HCT116 (cell line): ENCODE results near the gene KISS1R. TPM values are rescaled to one million over a fixed set of nuclear protein-coding genes. Genes with fewer than 3 reads are reported as not detected.

Source experiments
- ATAC-seq: fragments of 200-7000 bp; cut with Tn5 transposase; 2 replicates; pipeline ENCODE4 v1.9.1; 2020; ENCODE audit warnings: mild to moderate bottlenecking, moderate library complexity
- BruUV-seq: library from RNA; stranded (reverse); fragments of 400-500 nt; replicated peaks from 2 replicates; lab custom pipeline; 2021; lab: Mats Ljungman, UMichigan
- CTCF ChIA-PET: fragments of 300-600 bp; sonication (Branson Sonifier 250); formaldehyde crosslinking; loops from one replicate; lab custom pipeline; 2021; ENCODE audit warnings: antibody characterized with exemption; lab: Charles Lee
- POLR2A ChIA-PET: fragments of 300-600, 350-600 bp; sonication (Branson Sonifier 250); formaldehyde crosslinking; loops from one replicate; lab custom pipeline; 2021; ENCODE audit warnings: antibody characterized with exemption; lab: Charles Lee
- RAD21 ChIA-PET, 2 experiments: fragments of 300-600 bp; sonication (Branson Sonifier 250); formaldehyde crosslinking; loops; one replicate each; lab custom pipeline; 2023; ENCODE audit warnings: low total read pairs in 2 of 2; ENCODE audit not compliant: uncharacterized antibody in 2 of 2, unreplicated experiment in 2 of 2, low non-redundant PET in 1 of 2; lab: Charles Lee
- DNase-seq: peaks from one replicate; pipeline ENCODE4 v3.0.0-alpha.2; 2010; ENCODE audit warnings: low read depth, low spot score
- H2AFZ ChIP-seq: fragments of 200-600 bp; shearing (Covaris generic), sonication (generic); 2 replicates; pipeline ENCODE4 v1.6.1; 2017; ENCODE audit warnings: low read depth, mixed run types, mixed read lengths, antibody characterized with exemption, low read length; ENCODE audit not compliant: poor library complexity, severe bottlenecking
- H3K27ac ChIP-seq: 2 replicates; pipeline ENCODE4 v1.5.1; 2012; ENCODE audit warnings: low read depth, low read length
- H3K27me3 ChIP-seq: fragments of 200-600 bp; sonication (generic); 2 replicates; pipeline ENCODE4 v1.6.1; 2016; ENCODE audit warnings: mixed run types, low read length, mixed read lengths; ENCODE audit not compliant: insufficient read depth
- H3K36me3 ChIP-seq, 2 experiments: fragments of 200-500 bp in 1 of 2; fragments of 200-600 bp in 1 of 2; sonication (Bioruptor generic) in 1 of 2; sonication (generic) in 1 of 2; 2 replicates each; pipeline versions ENCODE4 v1.5.1 to v1.6.1; 2014 to 2016; ENCODE audit warnings: low read length in 2 of 2, inconsistent platforms in 1 of 2, mixed read lengths in 1 of 2, mixed run types in 1 of 2; ENCODE audit not compliant: insufficient read depth in 2 of 2, control insufficient read depth in 1 of 2
- H3K4me1 ChIP-seq, 2 experiments: fragments of 200-600 bp in 1 of 2; sonication (generic) in 1 of 2; 2 replicates each; pipeline versions ENCODE4 v1.5.1 to v1.6.1; 2012 to 2017; ENCODE audit warnings: low read length in 2 of 2, inconsistent platforms in 1 of 2, mild to moderate bottlenecking in 1 of 2, mixed read lengths in 1 of 2, mixed run types in 1 of 2, moderate library complexity in 1 of 2; ENCODE audit not compliant: insufficient read depth in 2 of 2, control insufficient read depth in 1 of 2
- H3K4me2 ChIP-seq: fragments of 200-600 bp; sonication (generic); 2 replicates; pipeline ENCODE4 v1.6.1; 2017; ENCODE audit warnings: mixed run types, low read length, mixed read lengths
- H3K4me3 ChIP-seq, 2 experiments: fragments of 200-600 bp in 1 of 2; sonication (generic) in 1 of 2; replicated peaks in 1 of 2; 2 replicates each; pipeline ENCODE4 v1.5.1; 2011 to 2016; ENCODE audit warnings: low read length in 2 of 2, control low read depth in 1 of 2, low read depth in 1 of 2, mild to moderate bottlenecking in 1 of 2, mixed read lengths in 1 of 2, mixed run types in 1 of 2
- H3K79me2 ChIP-seq: fragments of 200-600 bp; sonication (generic); 2 replicates; pipeline ENCODE4 v1.6.1; 2017; ENCODE audit warnings: mild to moderate bottlenecking, mixed run types, low read length, moderate library complexity, mixed read lengths; ENCODE audit not compliant: insufficient read depth
- H3K9ac ChIP-seq: fragments of 200-600 bp; sonication (generic); 2 replicates; pipeline ENCODE4 v1.6.1; 2016; ENCODE audit warnings: low read length, mixed read lengths
- H3K9me2 ChIP-seq: fragments of 200-600 bp; sonication (generic), shearing (Covaris generic); 2 replicates; pipeline ENCODE4 v1.6.1; 2017; ENCODE audit warnings: mixed run types, mild to moderate bottlenecking, moderate library complexity; ENCODE audit not compliant: insufficient read depth
- H3K9me3 ChIP-seq, 2 experiments: fragments of 200-500 bp in 1 of 2; fragments of 200-600 bp in 1 of 2; sonication (Bioruptor generic) in 1 of 2; sonication (generic) in 1 of 2; 2 replicates each; pipeline ENCODE4 v1.6.1; 2014 to 2017; ENCODE audit warnings: low read length in 2 of 2, mixed read lengths in 2 of 2, inconsistent platforms in 1 of 2, low read depth in 1 of 2, mild to moderate bottlenecking in 1 of 2, mixed run types in 1 of 2, moderate library complexity in 1 of 2; ENCODE audit not compliant: control insufficient read depth in 1 of 2, insufficient read depth in 1 of 2
- H4K20me1 ChIP-seq: fragments of 200-600 bp; sonication (generic), shearing (Covaris generic); 2 replicates; pipeline ENCODE4 v1.6.1; 2017; ENCODE audit warnings: mixed run types, mild to moderate bottlenecking, moderate library complexity; ENCODE audit not compliant: insufficient read depth
- CBX3 ChIP-seq: IDR thresholded peaks from 2 replicates; pipeline ENCODE4 v1.6.1; 2012; ENCODE audit warnings: low read depth
- CEBPB ChIP-seq: IDR thresholded peaks from 2 replicates; pipeline ENCODE4 v1.6.1; 2012; ENCODE audit warnings: low read depth
- ELF1 ChIP-seq: IDR thresholded peaks from 2 replicates; pipeline ENCODE4 v1.6.1; 2012; ENCODE audit warnings: low read depth, borderline replicate concordance
- EZH2 ChIP-seq: fragments of 200-600 bp; sonication (generic); IDR thresholded peaks from 2 replicates; pipeline ENCODE4 v1.6.1; 2017; ENCODE audit warnings: antibody characterized with exemption, mixed run types
- FOSL1 ChIP-seq: IDR thresholded peaks from 2 replicates; pipeline ENCODE4 v1.6.1; 2012; ENCODE audit warnings: low read depth
- JUND ChIP-seq: IDR thresholded peaks from 2 replicates; pipeline ENCODE4 v1.6.1; 2012
- POLR2A ChIP-seq: IDR thresholded peaks from 2 replicates; pipeline ENCODE4 v1.7.0; 2011; ENCODE audit warnings: borderline replicate concordance; ENCODE audit not compliant: insufficient read depth, insufficient read length; ENCODE audit errors: extremely low read depth
- RAD21 ChIP-seq: IDR thresholded peaks from 2 replicates; pipeline ENCODE4 v1.6.1; 2012; ENCODE audit warnings: low read depth, mild to moderate bottlenecking
- YY1 ChIP-seq: IDR thresholded peaks from 2 replicates; pipeline ENCODE4 v1.6.1; 2011; ENCODE audit warnings: low read length, low read depth, moderate library complexity, mild to moderate bottlenecking; ENCODE audit not compliant: insufficient replicate concordance; ENCODE audit errors: extremely low read depth
- ZNF274 ChIP-seq: fragments of 200-500 bp; sonication (Bioruptor generic); IDR thresholded peaks from 2 replicates; pipeline ENCODE4 v1.6.1; 2014; ENCODE audit warnings: mild to moderate bottlenecking, low read depth, low read length, inconsistent platforms
- intact Hi-C: fragments of 100-400 bp; cut with micrococcal nuclease; formaldehyde crosslinking; loops from 2 replicates; pipeline ENCODE4 v1.10.0; 2022
- total RNA-seq: library from RNA; stranded (reverse); gene quantifications from one replicate; pipeline ENCODE4 v1.2.1, GENCODE V29; 2021; ENCODE audit not compliant: unreplicated experiment
- TF ChIP-seq, protein P1 (sequence below): IDR thresholded peaks from 2 replicates; pipeline ENCODE4 v1.6.1; 2012
- TF ChIP-seq, protein P2 (sequence below), 3 experiments: fragments of 200-600 bp in 1 of 3; sonication (generic) in 1 of 3; IDR thresholded peaks in 2 of 3; conservative IDR thresholded peaks in 1 of 3; 2 replicates each; pipeline ENCODE4 v1.5.1; 2012 to 2017; ENCODE audit warnings: low read depth in 2 of 3, low read length in 2 of 3, antibody characterized with exemption in 1 of 3, borderline replicate concordance in 1 of 3, control low read depth in 1 of 3, mild to moderate bottlenecking in 1 of 3, mixed read lengths in 1 of 3, mixed run types in 1 of 3, moderate library complexity in 1 of 3; ENCODE audit not compliant: insufficient read depth in 1 of 3
- TF ChIP-seq, protein P3 (sequence below): IDR thresholded peaks from 2 replicates; pipeline ENCODE4 v1.6.1; 2012; ENCODE audit warnings: low read depth

KISS1R gene
- total RNA-seq, 1 experiment from 2014 or later, result 5.9 TPM

DNA sequence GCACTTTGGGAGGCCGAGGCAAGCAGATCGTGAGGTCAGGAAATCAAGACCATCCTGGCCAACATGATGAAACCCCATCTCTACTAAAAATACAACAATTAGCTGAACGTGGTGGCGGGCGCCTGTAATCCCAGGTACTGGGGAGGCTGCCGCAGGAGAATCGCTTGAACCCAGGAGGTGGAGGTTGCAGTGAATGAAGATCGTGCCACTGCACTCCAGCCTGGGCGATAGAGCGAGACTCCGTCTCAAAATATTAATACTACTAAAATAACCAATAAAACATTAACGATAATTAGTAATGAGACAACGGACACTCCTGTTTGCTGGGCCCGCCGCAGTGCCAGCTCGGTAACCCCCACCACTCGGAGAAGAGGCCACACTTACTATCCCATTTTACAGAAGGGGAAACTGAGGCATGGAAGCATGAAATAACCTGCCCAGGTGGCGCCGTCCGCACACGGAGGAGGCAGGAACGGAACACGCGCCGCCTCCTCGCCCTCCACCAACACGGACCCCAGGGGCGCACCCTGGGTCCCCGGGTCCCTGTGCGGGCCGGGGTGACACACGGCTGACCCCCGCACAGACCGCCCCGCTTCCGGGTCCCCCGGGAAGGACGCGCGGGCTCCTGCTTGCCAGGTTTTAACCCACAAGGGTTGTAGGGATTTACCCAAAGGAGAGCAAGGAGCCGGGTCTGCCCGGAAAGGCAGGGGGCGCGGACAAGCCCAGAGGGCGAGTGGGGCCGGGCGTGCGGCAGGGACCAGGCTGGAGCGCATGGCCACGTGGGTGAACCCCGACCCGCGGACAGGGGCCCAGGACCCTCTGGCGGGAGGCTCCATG, 5.7 kb upstream of the KISS1R start:
- Histone ChIP-seq H3K4me1 (peaks cover 28 to 42% of the 10 kb centered on the region in 2 experiments), H3K9me3 (no peaks in the 10 kb centered on the region), H3K79me2 (peaks cover 51% of the 10 kb centered on the region), H3K36me3 (no peaks in the 10 kb centered on the region), H2AFZ (no peak overlapping the region), H3K9me2 (no peaks in the 10 kb centered on the region), H4K20me1 (peaks cover 4% of the 10 kb centered on the region; the same call in 1 of the 2 replicates), H3K4me3 (0 out of 4 replicates have a peak overlapping the region, but pooled peaks of 1 of the 2 experiments have one; percentile 20), H3K27me3 (no peaks in the 10 kb centered on the region), H3K4me2 (peak overlapping the region; percentile 47; the same call in 1 of the 2 replicates), H3K9ac (no peak overlapping the region), H3K27ac (peak overlapping the region; percentile 47; the same call in 1 of the 2 replicates)
- ATAC-seq (no peak), DNase-seq (no peak)
- intact Hi-C loops, result no loop called here
- RAD21 ChIA-PET, result no interaction called here
- CTCF ChIA-PET, result no interaction called here
- POLR2A ChIA-PET, result no interaction called here
- no TSS peak for BruUV-seq
- TF ChIP-seq, protein P1, sequence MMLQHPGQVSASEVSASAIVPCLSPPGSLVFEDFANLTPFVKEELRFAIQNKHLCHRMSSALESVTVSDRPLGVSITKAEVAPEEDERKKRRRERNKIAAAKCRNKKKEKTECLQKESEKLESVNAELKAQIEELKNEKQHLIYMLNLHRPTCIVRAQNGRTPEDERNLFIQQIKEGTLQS, result no peak
- TF ChIP-seq JUND, result no peak
- TF ChIP-seq POLR2A, result no peak
- TF ChIP-seq, protein P2, sequence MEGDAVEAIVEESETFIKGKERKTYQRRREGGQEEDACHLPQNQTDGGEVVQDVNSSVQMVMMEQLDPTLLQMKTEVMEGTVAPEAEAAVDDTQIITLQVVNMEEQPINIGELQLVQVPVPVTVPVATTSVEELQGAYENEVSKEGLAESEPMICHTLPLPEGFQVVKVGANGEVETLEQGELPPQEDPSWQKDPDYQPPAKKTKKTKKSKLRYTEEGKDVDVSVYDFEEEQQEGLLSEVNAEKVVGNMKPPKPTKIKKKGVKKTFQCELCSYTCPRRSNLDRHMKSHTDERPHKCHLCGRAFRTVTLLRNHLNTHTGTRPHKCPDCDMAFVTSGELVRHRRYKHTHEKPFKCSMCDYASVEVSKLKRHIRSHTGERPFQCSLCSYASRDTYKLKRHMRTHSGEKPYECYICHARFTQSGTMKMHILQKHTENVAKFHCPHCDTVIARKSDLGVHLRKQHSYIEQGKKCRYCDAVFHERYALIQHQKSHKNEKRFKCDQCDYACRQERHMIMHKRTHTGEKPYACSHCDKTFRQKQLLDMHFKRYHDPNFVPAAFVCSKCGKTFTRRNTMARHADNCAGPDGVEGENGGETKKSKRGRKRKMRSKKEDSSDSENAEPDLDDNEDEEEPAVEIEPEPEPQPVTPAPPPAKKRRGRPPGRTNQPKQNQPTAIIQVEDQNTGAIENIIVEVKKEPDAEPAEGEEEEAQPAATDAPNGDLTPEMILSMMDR (IDR thresholded peaks at IDR 0.05 in 2 of 3, conservative IDR thresholded peaks at IDR 0.05 in 1 of 3; ENCODE audit: borderline replicate concordance in 1 of 3, insufficient read depth in 1 of 3, low read depth in 2 of 3, low read length in 2 of 3), result no peak
- no peak for TF ChIP-seq EZH2
- no peak for TF ChIP-seq ZNF274
- no peak for TF ChIP-seq CEBPB
- TF ChIP-seq, protein P3, sequence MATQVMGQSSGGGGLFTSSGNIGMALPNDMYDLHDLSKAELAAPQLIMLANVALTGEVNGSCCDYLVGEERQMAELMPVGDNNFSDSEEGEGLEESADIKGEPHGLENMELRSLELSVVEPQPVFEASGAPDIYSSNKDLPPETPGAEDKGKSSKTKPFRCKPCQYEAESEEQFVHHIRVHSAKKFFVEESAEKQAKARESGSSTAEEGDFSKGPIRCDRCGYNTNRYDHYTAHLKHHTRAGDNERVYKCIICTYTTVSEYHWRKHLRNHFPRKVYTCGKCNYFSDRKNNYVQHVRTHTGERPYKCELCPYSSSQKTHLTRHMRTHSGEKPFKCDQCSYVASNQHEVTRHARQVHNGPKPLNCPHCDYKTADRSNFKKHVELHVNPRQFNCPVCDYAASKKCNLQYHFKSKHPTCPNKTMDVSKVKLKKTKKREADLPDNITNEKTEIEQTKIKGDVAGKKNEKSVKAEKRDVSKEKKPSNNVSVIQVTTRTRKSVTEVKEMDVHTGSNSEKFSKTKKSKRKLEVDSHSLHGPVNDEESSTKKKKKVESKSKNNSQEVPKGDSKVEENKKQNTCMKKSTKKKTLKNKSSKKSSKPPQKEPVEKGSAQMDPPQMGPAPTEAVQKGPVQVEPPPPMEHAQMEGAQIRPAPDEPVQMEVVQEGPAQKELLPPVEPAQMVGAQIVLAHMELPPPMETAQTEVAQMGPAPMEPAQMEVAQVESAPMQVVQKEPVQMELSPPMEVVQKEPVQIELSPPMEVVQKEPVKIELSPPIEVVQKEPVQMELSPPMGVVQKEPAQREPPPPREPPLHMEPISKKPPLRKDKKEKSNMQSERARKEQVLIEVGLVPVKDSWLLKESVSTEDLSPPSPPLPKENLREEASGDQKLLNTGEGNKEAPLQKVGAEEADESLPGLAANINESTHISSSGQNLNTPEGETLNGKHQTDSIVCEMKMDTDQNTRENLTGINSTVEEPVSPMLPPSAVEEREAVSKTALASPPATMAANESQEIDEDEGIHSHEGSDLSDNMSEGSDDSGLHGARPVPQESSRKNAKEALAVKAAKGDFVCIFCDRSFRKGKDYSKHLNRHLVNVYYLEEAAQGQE, result no peak
- no peak for TF ChIP-seq RAD21
- TF ChIP-seq CBX3, result no peak
- TF ChIP-seq FOSL1, result no peak
- no peak for TF ChIP-seq YY1
- TF ChIP-seq ELF1, result no peak
